OCI-LY7 (cell line): ENCODE results near the gene CDC42BPB. TPM values are rescaled to one million over a fixed set of nuclear protein-coding genes. Genes with fewer than 3 reads are reported as not detected.

Source experiments
- BruUV-seq: library from RNA; stranded (reverse); fragments of 400-500 nt; replicated peaks from 2 replicates; lab custom pipeline; 2021; lab: Mats Ljungman, UMichigan
- CTCF ChIA-PET: fragments of 300-600 bp; sonication (Branson Sonifier 250); formaldehyde crosslinking; loops from one replicate; lab custom pipeline; 2022; ENCODE audit warnings: antibody characterized with exemption; ENCODE audit not compliant: unreplicated experiment; lab: Charles Lee
- POLR2A ChIA-PET: fragments of 300-600 bp; sonication (Branson Sonifier 250); formaldehyde crosslinking; loops from one replicate; lab custom pipeline; 2022; ENCODE audit warnings: antibody characterized with exemption; lab: Charles Lee
- DNase-seq: peaks from one replicate; pipeline ENCODE4 v3.0.0-alpha.2; 2015; ENCODE audit warnings: low spot score
- H2AFZ ChIP-seq: fragments of 200-600 bp; sonication (generic), shearing (Covaris generic); 2 replicates; pipeline ENCODE4 v1.6.1; 2014; ENCODE audit warnings: mild to moderate bottlenecking, antibody characterized with exemption, low read length, moderate library complexity
- H3K27ac ChIP-seq: fragments of 200-600 bp; sonication (generic); 2 replicates; pipeline ENCODE4 v1.5.1; 2014; ENCODE audit warnings: mixed run types, low read depth, mild to moderate bottlenecking, moderate library complexity, low read length, inconsistent platforms; ENCODE audit not compliant: poor library complexity, severe bottlenecking
- H3K36me3 ChIP-seq: fragments of 200-600 bp; sonication (generic); 2 replicates; pipeline ENCODE4 v1.6.1; 2014; ENCODE audit warnings: mild to moderate bottlenecking, antibody characterized with exemption, low read length, moderate library complexity, mixed read lengths; ENCODE audit not compliant: insufficient read depth
- H3K4me1 ChIP-seq: fragments of 200-600 bp; sonication (generic); 2 replicates; pipeline ENCODE4 v1.5.1; 2014; ENCODE audit warnings: mild to moderate bottlenecking, low read length; ENCODE audit not compliant: insufficient read depth, poor library complexity, severe bottlenecking
- H3K4me2 ChIP-seq: fragments of 200-600 bp; sonication (generic); 2 replicates; pipeline ENCODE4 v1.6.1; 2014; ENCODE audit warnings: mild to moderate bottlenecking, low read length
- H3K4me3 ChIP-seq: fragments of 200-600 bp; sonication (generic); 2 replicates; pipeline ENCODE4 v1.5.1; 2014; ENCODE audit warnings: mild to moderate bottlenecking, low read depth, low read length; ENCODE audit not compliant: poor library complexity, severe bottlenecking
- H3K79me2 ChIP-seq: fragments of 200-600 bp; sonication (generic); 2 replicates; pipeline ENCODE4 v1.6.1; 2016; ENCODE audit warnings: low read depth, mild to moderate bottlenecking, low read length, moderate library complexity, mixed read lengths; ENCODE audit not compliant: insufficient read depth
- H3K9me2 ChIP-seq: fragments of 200-600 bp; sonication (generic); 2 replicates; pipeline ENCODE4 v1.6.1; 2016; ENCODE audit warnings: mild to moderate bottlenecking, low read length, mixed read lengths; ENCODE audit not compliant: insufficient read depth
- H3K9me3 ChIP-seq: fragments of 200-600 bp; sonication (generic); 2 replicates; pipeline ENCODE4 v1.6.1; 2014; ENCODE audit warnings: mild to moderate bottlenecking, mixed run types, low read length, mixed read lengths
- H4K20me1 ChIP-seq: fragments of 200-600 bp; sonication (generic); 2 replicates; pipeline ENCODE4 v1.6.1; 2014; ENCODE audit warnings: mild to moderate bottlenecking, antibody characterized with exemption, low read length, moderate library complexity, mixed read lengths; ENCODE audit not compliant: insufficient read depth
- CTCF ChIP-seq: fragments of 200-600 bp; sonication (generic); conservative IDR thresholded peaks from 2 replicates; pipeline ENCODE4 v1.5.1; 2014; ENCODE audit warnings: mild to moderate bottlenecking, antibody characterized with exemption, low read length, moderate library complexity, mixed read lengths
- EZH2phosphoT487 ChIP-seq: fragments of 200-600 bp; sonication (generic); IDR thresholded peaks from 2 replicates; pipeline ENCODE4 v1.6.1; 2018; ENCODE audit warnings: low read depth, borderline replicate concordance, mild to moderate bottlenecking, mixed run types, antibody characterized with exemption, low read length, moderate library complexity, mixed read lengths
- intact Hi-C: fragments of 100-400 bp; cut with micrococcal nuclease; formaldehyde crosslinking; loops from one replicate; pipeline ENCODE4 v1.10.0; 2022; ENCODE audit not compliant: unreplicated experiment
- total RNA-seq, 2 experiments: library from RNA; depleted of rRNA in 1 of 2; stranded (reverse); fragments of >200 nt in 1 of 2; shearing (Covaris generic) in 1 of 2; gene quantifications; 2 replicates each; pipeline ENCODE4 v1.2.3, GENCODE V29; 2014 to 2022

Gene CDC42BPB
- total RNA-seq, 2 experiments from 2014 or later, result 0.03 to 0.46 TPM

GRCh38 chr14:103071544-103072251, 14.3 kb upstream of the CDC42BPB start:
- no peak overlapping the region for H3K4me2 ChIP-seq
- no peak for TF ChIP-seq EZH2phosphoT487
- TF ChIP-seq CTCF, result no peak
- H3K4me3 ChIP-seq, result no peak overlapping the region
- H3K4me1 ChIP-seq, result peaks cover 4% of the 10 kb centered on the region
- no peaks in the 10 kb centered on the region for H3K9me2 ChIP-seq
- H3K79me2 ChIP-seq, result no peaks in the 10 kb centered on the region
- ChIA-PET POLR2A (no interaction called here), CTCF (no interaction called here)
- intact Hi-C loops, result no loop called here
- no peak for DNase-seq
- H2AFZ ChIP-seq, result no peak overlapping the region
- H3K36me3 ChIP-seq, result no peaks in the 10 kb centered on the region
- H3K27ac ChIP-seq, result no peak overlapping the region
- H4K20me1 ChIP-seq, result no peaks in the 10 kb centered on the region
- BruUV-seq, result no TSS peak
- no peaks in the 10 kb centered on the region for H3K9me3 ChIP-seq

- H2AFZ ChIP-seq, result no peak overlapping the region
Observed at GRCh38 chr14:103070971-103071542, 13.7 kb upstream of the CDC42BPB start.

More at GRCh38 chr14:103070971-103071542, 13.7 kb upstream of the CDC42BPB start:
- Histone ChIP-seq H3K4me2 (no peak overlapping the region), H3K4me3 (no peak overlapping the region), H3K9me2 (no peaks in the 10 kb centered on the region), H4K20me1 (no peaks in the 10 kb centered on the region), H3K79me2 (no peaks in the 10 kb centered on the region), H3K36me3 (no peaks in the 10 kb centered on the region), H3K27ac (no peak overlapping the region), H3K9me3 (no peaks in the 10 kb centered on the region), H3K4me1 (peaks cover 4% of the 10 kb centered on the region)
- intact Hi-C loops, result no loop called here
- CTCF ChIA-PET, result no interaction called here
- no TSS peak for BruUV-seq
- POLR2A ChIA-PET, result no interaction called here
- TF ChIP-seq EZH2phosphoT487 (no peak), CTCF (no peak)
- no peak for DNase-seq
